Skeletal muscle cell (primary cell): Measurements from ENCODE around the gene PHTF1.

Experiments
- DNase-seq: peaks from one replicate; pipeline ENCODE4 v3.0.0-alpha.2; 2010; ENCODE audit warnings: low read depth
- H3K4me3 ChIP-seq: 2 replicates; pipeline ENCODE4 v1.5.1; 2011; ENCODE audit warnings: low read depth, mild to moderate bottlenecking, control low read depth, low read length, moderate library complexity

PHTF1 gene

GRCh38 chr1:113676524-113676923, 82.8 kb downstream of the PHTF1 start:
- no peak for DNase-seq
- no peak overlapping the region for H3K4me3 ChIP-seq

- H3K4me3 ChIP-seq = no peak overlapping the region
- DNase-seq = no peak
Observed at GRCh38 chr1:113675302-113675701, 84.0 kb downstream of the PHTF1 start.

- H3K4me3 ChIP-seq = no peak overlapping the region
- DNase-seq = no peak
Observed at GRCh38 chr1:113674591-113674990, 84.7 kb downstream of the PHTF1 start.

GRCh38 chr1:113672491-113672890, 86.8 kb downstream of the PHTF1 start:
- no peak for DNase-seq

GRCh38 chr1:113670650-113671049, 88.6 kb downstream of the PHTF1 start:
- DNase-seq = no peak
- no peak overlapping the region for H3K4me3 ChIP-seq

More at GRCh38 chr1:113672491-113672890, 86.8 kb downstream of the PHTF1 start:
- H3K4me3 ChIP-seq = no peak overlapping the region

- H3K4me3 ChIP-seq = no peak overlapping the region
- no peak for DNase-seq
Observed at GRCh38 chr1:113669988-113670387, 89.3 kb downstream of the PHTF1 start.

- no peak overlapping the region for H3K4me3 ChIP-seq
- no peak for DNase-seq
Observed at GRCh38 chr1:113666126-113666525, 93.2 kb downstream of the PHTF1 start.

GRCh38 chr1:113665071-113665470, 94.2 kb downstream of the PHTF1 start:
- no peak for DNase-seq
- H3K4me3 ChIP-seq = no peak overlapping the region

GRCh38 chr1:113663165-113663951, 95.9 kb downstream of the PHTF1 start:
- H3K4me3 ChIP-seq = no peak overlapping the region
- DNase-seq = no peak

GRCh38 chr1:113662101-113662500, 97.2 kb downstream of the PHTF1 start:
- H3K4me3 ChIP-seq = no peak overlapping the region
- no peak for DNase-seq

GRCh38 chr1:113660088-113660487, 99.2 kb downstream of the PHTF1 start:
- no peak for DNase-seq

GRCh38 chr1:113659556-113659955, 99.7 kb downstream of the PHTF1 start:
- H3K4me3 ChIP-seq = no peak overlapping the region
- no peak for DNase-seq

More at GRCh38 chr1:113660088-113660487, 99.2 kb downstream of the PHTF1 start:
- no peak overlapping the region for H3K4me3 ChIP-seq

GRCh38 chr1:113659035-113659434, 100.3 kb downstream of the PHTF1 start:
- no peak overlapping the region for H3K4me3 ChIP-seq
- DNase-seq = no peak

- no peak for DNase-seq
- H3K4me3 ChIP-seq = no peak overlapping the region
Observed at GRCh38 chr1:113657556-113658063, 101.7 kb downstream of the PHTF1 start.

GRCh38 chr1:113657126-113657525, 102.2 kb downstream of the PHTF1 start:
- no peak overlapping the region for H3K4me3 ChIP-seq
- no peak for DNase-seq

GRCh38 chr1:113654883-113655282, 104.4 kb downstream of the PHTF1 start:
- DNase-seq = no peak

GRCh38 chr1:113653741-113654140, 105.5 kb downstream of the PHTF1 start:
- H3K4me3 ChIP-seq = no peak overlapping the region
- no peak for DNase-seq

More at GRCh38 chr1:113654883-113655282, 104.4 kb downstream of the PHTF1 start:
- no peak overlapping the region for H3K4me3 ChIP-seq

- H3K4me3 ChIP-seq = no peak overlapping the region
- no peak for DNase-seq
Observed at GRCh38 chr1:113652771-113653170, 106.5 kb downstream of the PHTF1 start.

GRCh38 chr1:113648478-113648877, 110.8 kb downstream of the PHTF1 start:
- no peak for DNase-seq

GRCh38 chr1:113647164-113647563, 112.1 kb downstream of the PHTF1 start:
- DNase-seq = no peak

More at GRCh38 chr1:113648478-113648877, 110.8 kb downstream of the PHTF1 start:
- H3K4me3 ChIP-seq = no peak overlapping the region

More at GRCh38 chr1:113647164-113647563, 112.1 kb downstream of the PHTF1 start:
- H3K4me3 ChIP-seq = no peak overlapping the region
